A673 (cell line): Measurements from ENCODE around the gene NXPH2.

Experiments
- CTCF ChIP-seq: fragments of 300-800, 200-600 bp; sonication (generic); conservative IDR thresholded peaks from 2 replicates; pipeline ENCODE4 v1.5.1; 2017; ENCODE audit warnings: low read depth, mild to moderate bottlenecking, antibody characterized with exemption, low read length, moderate library complexity, mixed read lengths
- EZH2 ChIP-seq: fragments of 200-600 bp; sonication (generic); IDR thresholded peaks from 2 replicates; pipeline ENCODE4 v1.6.1; 2017; ENCODE audit warnings: borderline replicate concordance, low read depth, mild to moderate bottlenecking, mixed read lengths, antibody characterized with exemption, low read length; ENCODE audit not compliant: poor library complexity, severe bottlenecking

- TF ChIP-seq CTCF (no peak), EZH2 (no peak)
Observed at GRCh38 chr2:138742441-138743057, 37.6 kb downstream of the NXPH2 start.
